ENCODE measurements around the gene MYL11. TPM values are rescaled to one million over a fixed set of nuclear protein-coding genes. Genes with fewer than 3 reads are reported as not detected.

The MYL11 gene
- total RNA-seq, 2 donors from 2014 or later = 0.81 TPM; not detected in 1

GRCh38 chr16:30376461-30376902 is 1.9 kb downstream of the MYL11 start:
- Histone ChIP-seq H3K4me3 (no peak overlapping the region), H3K27me3 (replicated peaks; ENCODE audit: insufficient read depth) (no peaks in the 10 kb centered on the region), H3K27ac (peak overlapping the region; percentile 100), H3K4me1 (ENCODE audit: control insufficient read depth in 1 of 2, low read depth in 2 of 2) (peaks cover 7 to 21% of the 10 kb centered on the region in 2 donors), H3K9me3 (no peaks in the 10 kb centered on the region), H3K36me3 (no peaks in the 10 kb centered on the region)
- TF ChIP-seq CTCF (IDR thresholded peaks at IDR 0.05) = no peak
- ATAC-seq (ENCODE audit: insufficient number of reproducible peaks, low FRiP score, low read depth) (no peak), DNase-seq (ENCODE audit: low spot score) (no peak)

- Histone ChIP-seq H3K36me3 (no peaks in the 10 kb centered on the region), H3K9me3 (no peaks in the 10 kb centered on the region), H3K4me3 (peak overlapping the region; percentile 96), H3K4me1 (ENCODE audit: control insufficient read depth in 1 of 2, low read depth in 2 of 2) (peaks cover 7 to 19% of the 10 kb centered on the region in 2 donors), H3K27ac (peak overlapping the region; percentile 100), H3K27me3 (replicated peaks; ENCODE audit: insufficient read depth) (no peaks in the 10 kb centered on the region)
- no peak for TF ChIP-seq CTCF (IDR thresholded peaks at IDR 0.05)
- no peak for ATAC-seq (ENCODE audit: insufficient number of reproducible peaks, low FRiP score, low read depth)
- DNase-seq (ENCODE audit: low spot score) = no peak
These were observed 2.6 kb downstream of the MYL11 start for GRCh38 chr16:30377050-30377811.

GRCh38 chr16:30377812-30378235 is 3.2 kb downstream of the MYL11 start:
- H3K36me3 ChIP-seq = no peaks in the 10 kb centered on the region
- no peak for TF ChIP-seq CTCF (IDR thresholded peaks at IDR 0.05)
- H3K27me3 ChIP-seq (replicated peaks; ENCODE audit: insufficient read depth) = no peaks in the 10 kb centered on the region
- DNase-seq (ENCODE audit: low spot score) (peak; percentile 85), ATAC-seq (ENCODE audit: insufficient number of reproducible peaks, low FRiP score, low read depth) (peak; percentile 74)
- peaks cover 7 to 19% of the 10 kb centered on the region in 2 donors for H3K4me1 ChIP-seq (ENCODE audit: control insufficient read depth in 1 of 2, low read depth in 2 of 2)
- H3K4me3 ChIP-seq = peak overlapping the region; percentile 96
- H3K27ac ChIP-seq = peak overlapping the region; percentile 100
- no peaks in the 10 kb centered on the region for H3K9me3 ChIP-seq

- no peaks in the 10 kb centered on the region for H3K36me3 ChIP-seq
- ATAC-seq (ENCODE audit: insufficient number of reproducible peaks, low FRiP score, low read depth) (peak; percentile 87), DNase-seq (ENCODE audit: low spot score) (peak; percentile 94)
- H3K27ac ChIP-seq = peak overlapping the region; percentile 100
- H3K4me1 ChIP-seq (ENCODE audit: control insufficient read depth in 1 of 2, low read depth in 2 of 2) = peaks cover 7 to 19% of the 10 kb centered on the region in 2 donors
- H3K27me3 ChIP-seq (replicated peaks; ENCODE audit: insufficient read depth) = no peaks in the 10 kb centered on the region
- TF ChIP-seq CTCF (IDR thresholded peaks at IDR 0.05) = no peak
- H3K9me3 ChIP-seq = no peaks in the 10 kb centered on the region
- peak overlapping the region; percentile 96 for H3K4me3 ChIP-seq
These were observed 3.9 kb downstream of the MYL11 start for GRCh38 chr16:30378236-30379157.

All from thoracic aorta (tissue), 2 donors.